HG03045 (cell line): ENCODE data around the gene WNK2.

Experiments
- ATAC-seq: cut with Tn5 transposase; IDR thresholded peaks from one replicate; pipeline ENCODE4 v1.9.1; 2021; ENCODE audit warnings: mild to moderate bottlenecking, moderate library complexity; ENCODE audit not compliant: unreplicated experiment

WNK2 gene

DNA sequence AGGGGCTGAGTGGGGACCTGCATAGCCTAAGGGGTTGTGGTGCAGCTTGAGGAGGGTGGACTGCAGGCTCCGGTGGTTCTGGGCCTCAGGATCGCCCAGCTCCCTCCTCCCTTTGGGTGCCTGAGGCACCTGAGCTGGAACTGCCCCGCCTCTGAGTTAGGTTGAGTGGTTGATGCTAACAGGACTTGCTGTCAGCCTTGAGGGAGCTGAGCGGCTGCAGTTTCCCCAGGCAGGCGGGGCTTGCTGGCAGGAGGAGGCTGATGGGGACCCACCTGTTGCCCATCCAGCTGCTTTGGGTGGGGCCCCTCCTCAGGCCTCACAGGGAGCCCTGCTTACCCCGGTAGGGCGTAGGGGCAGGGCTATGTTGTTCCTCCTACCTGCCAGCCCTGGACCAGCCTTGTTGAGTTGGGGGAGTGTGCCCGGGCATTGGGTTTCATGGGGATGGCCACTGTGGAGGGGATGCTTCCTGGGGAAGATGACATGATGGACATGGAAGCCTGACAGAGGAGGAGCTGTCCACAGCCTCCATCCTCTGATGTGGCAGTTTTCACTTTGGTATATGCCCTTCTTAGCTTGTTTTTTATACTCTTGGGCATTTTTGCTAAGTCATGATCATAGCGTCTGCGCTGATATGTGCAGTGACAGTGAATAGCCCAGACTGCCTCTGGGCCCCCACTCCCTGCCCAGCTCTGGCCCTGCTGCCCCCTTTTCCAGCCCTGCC, 14.3 kb downstream of the WNK2 start:
- ATAC-seq = no peak

DNA sequence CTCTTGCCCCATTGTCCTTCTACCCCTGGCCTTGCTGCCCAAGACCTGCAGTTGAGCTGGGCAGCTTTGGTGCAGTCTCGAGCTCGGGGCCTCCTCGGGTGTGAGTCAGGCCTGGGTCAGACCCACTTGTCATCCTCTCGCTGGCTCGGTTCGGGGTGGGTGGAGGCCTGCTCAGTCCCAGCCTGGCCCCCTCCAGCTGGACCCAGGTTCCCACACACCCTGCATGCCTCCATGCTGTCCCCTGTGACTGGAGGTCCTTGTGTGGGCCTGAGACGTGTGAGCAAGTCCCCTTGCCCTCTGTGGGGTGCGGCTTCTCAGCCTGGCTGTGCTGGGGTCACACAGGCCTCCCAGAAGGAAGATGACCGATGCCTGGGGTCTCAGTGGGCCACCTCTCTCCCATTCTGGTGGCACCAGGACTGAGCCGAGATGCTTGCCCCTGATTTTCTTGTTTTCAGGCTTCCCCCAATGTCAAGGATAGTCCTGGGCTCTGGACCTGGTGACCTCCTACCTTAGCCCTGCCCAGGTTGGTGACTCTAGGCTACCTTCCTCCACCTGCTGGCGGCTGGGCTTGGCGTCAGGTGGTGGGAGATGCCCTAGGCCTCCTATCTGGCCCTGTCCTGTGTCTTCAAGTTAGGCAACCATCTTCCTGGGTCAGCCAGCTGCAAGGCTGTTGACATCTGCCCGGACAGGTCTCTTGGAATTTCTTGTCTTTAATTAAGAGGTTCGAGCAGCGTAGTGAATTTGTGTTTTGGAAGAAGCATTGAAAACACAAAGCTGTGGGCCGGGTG, 15.1 kb downstream of the WNK2 start:
- ATAC-seq = no peak

- ATAC-seq = no peak
Observed at GRCh38 chr9:93200449-93200742, 16.5 kb downstream of the WNK2 start.

DNA sequence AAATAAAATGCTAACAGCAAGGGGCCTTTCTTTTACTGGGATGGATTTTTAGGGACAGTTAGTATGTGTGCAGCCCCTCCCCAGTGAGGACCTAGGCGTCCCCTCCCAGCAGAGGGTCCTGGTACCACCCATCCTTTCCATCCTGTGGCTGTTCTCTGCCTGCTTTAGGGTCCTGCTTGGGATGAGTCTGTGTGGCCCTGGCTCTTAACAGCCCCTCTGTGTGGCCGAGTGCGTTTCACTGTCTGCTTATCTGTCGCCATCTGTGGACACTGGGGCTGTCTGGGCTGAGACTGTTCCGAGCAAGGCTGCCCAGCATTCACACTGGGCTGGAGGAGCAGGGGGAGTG, 17.0 kb downstream of the WNK2 start:
- no peak for ATAC-seq

DNA sequence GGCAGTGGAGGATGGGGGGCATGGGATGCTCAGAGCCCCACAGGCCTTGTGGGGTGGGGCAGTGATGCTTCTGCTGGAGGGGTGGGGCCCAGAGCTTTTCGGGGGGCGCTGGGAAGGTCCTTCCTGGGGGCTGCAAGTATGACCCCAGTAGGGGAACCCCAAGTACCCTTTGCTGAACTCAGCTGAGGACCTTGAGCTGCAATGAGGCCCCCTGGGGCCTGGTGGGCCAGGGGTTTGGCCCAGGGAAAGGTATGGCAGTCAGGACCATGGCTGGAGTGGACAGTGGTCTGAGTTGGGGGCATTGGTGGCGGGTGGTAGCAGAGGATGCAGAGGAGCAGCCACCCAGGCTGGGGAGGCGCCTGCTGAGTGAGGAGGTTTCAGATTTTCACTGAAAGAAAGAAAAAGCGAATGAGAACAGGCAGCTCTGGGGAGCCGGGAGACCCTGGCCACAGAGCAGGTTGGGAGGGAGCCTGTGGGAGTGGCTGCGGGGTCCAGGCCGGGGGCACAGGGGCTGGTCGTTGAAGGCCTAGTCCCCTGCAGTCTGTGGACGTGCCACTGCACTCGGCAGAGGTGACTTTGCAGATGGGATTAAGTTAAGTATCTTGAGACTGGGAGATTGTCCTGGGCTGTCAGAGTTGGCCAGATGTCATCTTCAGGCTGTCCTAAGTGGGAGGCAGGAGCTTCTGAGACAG, 19.2 kb downstream of the WNK2 start:
- ATAC-seq = no peak

DNA sequence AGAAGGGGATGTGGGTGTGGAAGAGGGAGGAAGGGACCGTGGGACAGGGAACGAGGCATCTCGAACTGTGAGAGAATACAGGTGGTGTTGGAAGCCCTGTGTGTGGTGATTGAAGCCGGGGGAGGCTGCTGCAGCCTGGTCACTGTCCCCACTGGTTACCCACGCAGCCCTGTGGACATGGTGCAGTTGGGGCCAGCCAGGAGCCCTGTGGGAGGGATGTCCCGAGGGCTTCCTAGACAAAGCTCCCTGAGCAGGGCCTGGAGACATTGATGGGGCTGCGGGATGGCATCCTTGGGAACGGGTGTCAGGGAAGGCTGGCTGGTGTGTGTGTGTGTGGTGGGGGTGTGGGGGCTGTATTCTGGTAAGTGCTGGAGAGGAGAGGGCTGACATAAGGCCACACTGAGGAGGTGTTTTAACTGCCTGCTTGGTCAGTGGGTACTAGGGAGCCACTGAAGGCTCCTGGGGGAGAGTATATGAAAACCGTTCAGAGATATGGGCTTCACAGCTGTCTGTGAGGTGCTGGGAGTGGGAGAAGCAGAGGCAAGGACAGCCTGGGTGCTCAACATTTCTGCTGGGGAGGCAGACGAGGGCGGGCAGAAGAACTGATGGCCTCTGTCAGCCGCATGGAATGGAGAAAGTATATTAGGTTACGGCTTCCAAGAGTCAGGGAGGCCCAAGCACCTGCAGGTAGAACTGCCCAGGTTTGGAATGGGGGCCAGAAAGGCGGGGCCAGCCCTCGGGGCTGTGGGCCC, 20.0 kb downstream of the WNK2 start:
- no peak for ATAC-seq

- ATAC-seq = no peak
Observed at GRCh38 chr9:93204470-93205043, 20.6 kb downstream of the WNK2 start.

DNA sequence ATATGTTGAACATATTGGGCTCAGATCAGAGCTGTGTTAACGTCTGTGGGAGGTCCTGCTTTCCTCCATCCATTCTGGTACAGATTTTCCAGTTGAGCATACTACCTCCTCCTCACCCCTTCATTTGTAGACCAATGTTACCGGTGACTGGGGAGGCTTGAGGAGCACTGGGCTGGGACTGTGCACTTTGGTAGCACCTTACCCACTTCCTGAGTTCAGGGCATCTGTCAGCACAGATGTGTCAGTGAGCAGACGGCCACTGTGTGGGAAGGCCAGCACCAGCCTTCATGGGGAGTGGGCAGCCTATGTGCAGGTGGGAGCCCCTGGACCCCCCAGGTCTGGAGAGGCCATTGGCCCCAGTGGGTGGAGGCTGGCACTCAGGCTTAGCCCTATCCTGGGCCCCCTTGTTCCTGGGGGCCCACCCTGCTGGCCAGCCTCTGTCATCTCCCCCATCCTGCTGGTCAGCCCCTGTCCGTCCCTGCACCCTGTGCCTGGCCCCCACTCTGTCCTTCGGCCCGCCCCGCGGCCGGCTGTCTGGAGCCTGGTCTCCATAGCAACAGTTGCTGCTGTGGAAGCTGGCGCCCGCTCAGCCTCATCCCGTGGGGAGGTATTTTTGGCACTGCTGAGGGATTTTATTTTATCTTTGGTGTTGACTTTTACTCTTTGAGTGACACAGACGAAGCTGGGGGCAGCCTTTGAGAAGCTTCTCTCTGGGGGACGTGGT, 21.3 kb downstream of the WNK2 start:
- no peak for ATAC-seq

DNA sequence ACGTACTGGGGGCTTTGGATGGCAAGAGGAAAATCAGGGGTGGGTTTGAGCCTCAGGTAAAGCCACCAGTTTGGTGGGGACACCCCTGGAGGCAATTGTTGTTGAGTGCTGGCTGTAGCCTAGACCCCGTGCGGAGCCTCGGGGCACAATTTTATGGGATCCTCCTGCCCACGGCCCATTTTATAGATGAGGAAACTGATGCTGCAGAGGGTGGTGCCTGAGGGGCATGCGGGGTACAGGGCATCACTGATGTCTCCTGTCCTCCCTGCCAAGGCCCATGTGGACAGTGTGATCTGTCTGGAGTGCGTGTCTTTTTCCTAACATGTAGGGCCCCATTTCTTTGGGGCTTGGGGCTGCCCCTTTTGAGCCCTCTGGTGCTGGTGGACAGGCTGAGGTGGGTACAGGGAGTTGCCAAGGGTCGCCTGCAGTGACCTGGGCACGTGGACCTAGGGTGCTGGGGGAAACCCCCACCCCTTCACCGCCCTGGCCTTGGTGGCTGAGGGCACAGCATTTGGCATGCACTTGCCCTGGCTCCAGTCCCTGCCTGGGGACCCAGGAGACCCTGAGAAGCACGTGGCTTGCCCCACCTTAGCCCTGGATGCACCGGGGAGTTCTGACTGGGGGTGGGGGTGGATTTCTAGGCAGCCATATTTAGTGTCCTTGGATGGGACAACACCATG, 22.1 kb downstream of the WNK2 start:
- no peak for ATAC-seq

DNA sequence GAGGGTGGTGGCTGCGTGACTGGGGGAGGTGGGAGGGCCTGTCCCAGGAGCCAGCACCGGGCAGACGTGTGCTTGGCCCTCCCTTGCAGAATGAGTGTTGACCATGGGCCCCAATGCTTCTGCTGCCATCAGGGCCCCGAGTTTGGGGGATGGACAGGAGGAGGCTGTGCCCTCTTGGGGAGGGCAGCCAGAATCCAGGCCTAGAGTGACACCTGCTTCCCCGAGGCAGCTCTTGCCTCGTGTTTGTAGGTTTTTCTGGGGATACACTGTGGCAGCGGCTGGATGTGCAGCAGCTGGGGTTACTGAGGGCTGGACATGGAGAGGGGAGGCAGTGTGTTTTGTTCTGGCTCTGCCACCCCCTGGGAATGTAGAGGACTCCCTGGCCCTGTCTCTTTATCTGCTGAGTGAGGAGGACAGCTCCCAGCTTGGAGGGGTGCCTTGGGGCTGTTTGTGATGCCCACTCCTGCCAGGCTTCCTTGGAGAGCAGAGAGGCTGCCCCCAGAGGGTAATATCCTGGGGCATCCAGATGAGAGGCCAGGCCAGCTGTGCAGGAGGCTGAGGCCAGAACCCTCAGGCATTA, 22.7 kb downstream of the WNK2 start:
- no peak for ATAC-seq

- no peak for ATAC-seq
Observed at GRCh38 chr9:93207326-93207814, 23.4 kb downstream of the WNK2 start.

DNA sequence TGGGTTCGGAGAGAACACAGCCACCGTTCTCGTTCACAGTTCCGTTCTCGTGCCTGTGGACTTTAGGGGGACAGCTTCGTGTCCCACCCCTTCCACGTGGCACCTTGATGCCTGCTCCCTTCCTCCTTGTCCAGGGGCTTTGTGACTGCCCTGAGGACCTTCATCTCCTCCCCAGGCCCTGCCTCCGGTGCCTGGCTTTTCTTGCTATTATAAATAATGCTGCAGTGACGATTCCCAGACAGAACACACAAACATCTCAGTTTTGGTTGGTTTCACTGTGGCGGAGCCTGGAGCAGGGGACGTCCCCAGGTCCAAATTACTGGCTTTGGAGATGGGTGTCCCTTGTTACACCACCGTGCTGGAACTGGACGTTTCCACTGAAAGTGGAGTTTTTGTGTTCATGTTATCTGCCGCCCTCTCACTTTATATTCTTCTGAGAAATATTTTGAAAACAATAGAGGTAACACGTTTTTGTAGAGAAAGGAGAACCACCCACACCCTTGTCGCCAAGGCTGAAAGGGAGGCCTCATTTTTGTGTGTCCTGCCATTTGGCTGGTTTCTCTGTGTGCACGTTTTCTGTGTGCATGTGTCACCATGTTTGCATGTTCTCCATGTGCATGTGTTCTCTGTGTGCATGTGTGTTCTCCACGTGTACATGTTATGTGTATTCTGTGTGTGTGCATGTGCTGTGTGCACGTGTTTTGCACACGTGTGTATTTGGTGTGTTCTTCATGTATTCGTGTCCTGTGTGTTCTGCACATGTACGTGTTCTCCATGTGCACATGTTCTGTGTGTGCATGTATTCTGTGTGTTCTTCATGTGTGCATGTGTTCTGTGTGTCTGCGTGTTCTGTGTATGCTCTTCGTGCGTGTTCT, 24.2 kb downstream of the WNK2 start:
- no peak for ATAC-seq

DNA sequence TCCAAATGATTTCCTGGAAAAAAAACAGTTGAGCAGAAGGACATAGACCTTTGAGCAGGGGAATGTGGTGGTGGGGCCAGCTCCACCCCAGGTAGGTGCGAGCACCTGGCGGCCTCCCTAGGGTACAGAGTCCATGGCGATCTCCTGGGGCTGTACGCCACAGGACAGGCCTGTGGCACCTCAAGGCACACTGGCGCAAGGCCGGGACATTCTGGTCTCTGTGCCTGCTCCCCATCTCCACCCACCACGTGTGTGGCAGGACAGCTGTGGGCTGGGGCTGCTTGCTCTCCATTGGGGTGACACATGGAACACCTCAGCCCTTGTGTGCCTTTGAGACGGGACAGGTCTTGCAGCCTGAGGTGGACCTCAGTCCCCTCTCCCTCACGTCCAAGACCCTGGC, 25.2 kb downstream of the WNK2 start:
- ATAC-seq = no peak

- ATAC-seq = no peak
Observed at GRCh38 chr9:93209576-93210323, 25.8 kb downstream of the WNK2 start.

GRCh38 chr9:93210324-93210973, 26.5 kb downstream of the WNK2 start:
- ATAC-seq = no peak

- no peak for ATAC-seq
Observed at GRCh38 chr9:93210974-93211653, 27.2 kb downstream of the WNK2 start.

GRCh38 chr9:93211654-93212001, 27.7 kb downstream of the WNK2 start:
- ATAC-seq = no peak
